Measurements from ENCODE around the gene JPH3. TPM values are rescaled to one million over a fixed set of nuclear protein-coding genes. Genes with fewer than 3 reads are reported as not detected.

The JPH3 gene
- total RNA-seq, 1 experiment from 2014 or later = 39.0 TPM

GRCh38 chr16:87685766-87686165 lies 83.5 kb downstream of the JPH3 start:
- Mint-ChIP-seq H3K27ac (no peak overlapping the region), H3K36me3 (no peaks in the 10 kb centered on the region; the same call in 1 of the 2 replicates), H3K4me1 (no peaks in the 10 kb centered on the region), H3K4me3 (no peak overlapping the region), H3K9me3 (no peaks in the 10 kb centered on the region), H3K27me3 (ENCODE audit: low read depth) (no peaks in the 10 kb centered on the region)
- DNase-seq (ENCODE audit: low spot score) (no peak), ATAC-seq (no peak)
- POLR2A ChIA-PET = no interaction called here
- CTCF ChIA-PET = no interaction called here
- TF ChIP-seq, protein P1, sequence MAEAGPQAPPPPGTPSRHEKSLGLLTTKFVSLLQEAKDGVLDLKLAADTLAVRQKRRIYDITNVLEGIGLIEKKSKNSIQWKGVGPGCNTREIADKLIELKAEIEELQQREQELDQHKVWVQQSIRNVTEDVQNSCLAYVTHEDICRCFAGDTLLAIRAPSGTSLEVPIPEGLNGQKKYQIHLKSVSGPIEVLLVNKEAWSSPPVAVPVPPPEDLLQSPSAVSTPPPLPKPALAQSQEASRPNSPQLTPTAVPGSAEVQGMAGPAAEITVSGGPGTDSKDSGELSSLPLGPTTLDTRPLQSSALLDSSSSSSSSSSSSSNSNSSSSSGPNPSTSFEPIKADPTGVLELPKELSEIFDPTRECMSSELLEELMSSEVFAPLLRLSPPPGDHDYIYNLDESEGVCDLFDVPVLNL (CRISPR knock-in tag; IDR thresholded peaks at IDR 0.05; ENCODE audit: borderline replicate concordance, low read depth) = no peak
- TF ChIP-seq CREM (CRISPR knock-in tag; IDR thresholded peaks at IDR 0.05) = no peak
- TF ChIP-seq ZNF121 (CRISPR knock-in tag; IDR thresholded peaks at IDR 0.05) = no peak
- TF ChIP-seq JAZF1 (CRISPR knock-in tag; IDR thresholded peaks at IDR 0.05) = no peak
- no peak for TF ChIP-seq ZNF232 (CRISPR knock-in tag; IDR thresholded peaks at IDR 0.05)
- TF ChIP-seq OVOL2 (CRISPR knock-in tag; IDR thresholded peaks at IDR 0.05; ENCODE audit: borderline replicate concordance) = no peak
- no peak for TF ChIP-seq HMGA2 (CRISPR knock-in tag; IDR thresholded peaks at IDR 0.05)
- TF ChIP-seq ZNF317 (CRISPR knock-in tag; IDR thresholded peaks at IDR 0.05; ENCODE audit: borderline replicate concordance, low read depth) = no peak
- TF ChIP-seq NR2C2 (CRISPR knock-in tag; IDR thresholded peaks at IDR 0.05) = no peak
- no peak for TF ChIP-seq SMAD4 (CRISPR knock-in tag; IDR thresholded peaks at IDR 0.05)
- no peak for TF ChIP-seq MYBL2 (CRISPR knock-in tag; IDR thresholded peaks at IDR 0.05)
- no peak for TF ChIP-seq MXD4 (CRISPR knock-in tag; IDR thresholded peaks at IDR 0.05; ENCODE audit: borderline replicate concordance)
- no peak for TF ChIP-seq SMAD3 (CRISPR knock-in tag; IDR thresholded peaks at IDR 0.05; ENCODE audit: borderline replicate concordance)
- TF ChIP-seq CREB1 (CRISPR knock-in tag; IDR thresholded peaks at IDR 0.05) = no peak
- TF ChIP-seq NFE2L1 (CRISPR knock-in tag; IDR thresholded peaks at IDR 0.05) = no peak
- no peak for TF ChIP-seq FOXP4 (CRISPR knock-in tag; IDR thresholded peaks at IDR 0.05)
- TF ChIP-seq, protein P2, sequence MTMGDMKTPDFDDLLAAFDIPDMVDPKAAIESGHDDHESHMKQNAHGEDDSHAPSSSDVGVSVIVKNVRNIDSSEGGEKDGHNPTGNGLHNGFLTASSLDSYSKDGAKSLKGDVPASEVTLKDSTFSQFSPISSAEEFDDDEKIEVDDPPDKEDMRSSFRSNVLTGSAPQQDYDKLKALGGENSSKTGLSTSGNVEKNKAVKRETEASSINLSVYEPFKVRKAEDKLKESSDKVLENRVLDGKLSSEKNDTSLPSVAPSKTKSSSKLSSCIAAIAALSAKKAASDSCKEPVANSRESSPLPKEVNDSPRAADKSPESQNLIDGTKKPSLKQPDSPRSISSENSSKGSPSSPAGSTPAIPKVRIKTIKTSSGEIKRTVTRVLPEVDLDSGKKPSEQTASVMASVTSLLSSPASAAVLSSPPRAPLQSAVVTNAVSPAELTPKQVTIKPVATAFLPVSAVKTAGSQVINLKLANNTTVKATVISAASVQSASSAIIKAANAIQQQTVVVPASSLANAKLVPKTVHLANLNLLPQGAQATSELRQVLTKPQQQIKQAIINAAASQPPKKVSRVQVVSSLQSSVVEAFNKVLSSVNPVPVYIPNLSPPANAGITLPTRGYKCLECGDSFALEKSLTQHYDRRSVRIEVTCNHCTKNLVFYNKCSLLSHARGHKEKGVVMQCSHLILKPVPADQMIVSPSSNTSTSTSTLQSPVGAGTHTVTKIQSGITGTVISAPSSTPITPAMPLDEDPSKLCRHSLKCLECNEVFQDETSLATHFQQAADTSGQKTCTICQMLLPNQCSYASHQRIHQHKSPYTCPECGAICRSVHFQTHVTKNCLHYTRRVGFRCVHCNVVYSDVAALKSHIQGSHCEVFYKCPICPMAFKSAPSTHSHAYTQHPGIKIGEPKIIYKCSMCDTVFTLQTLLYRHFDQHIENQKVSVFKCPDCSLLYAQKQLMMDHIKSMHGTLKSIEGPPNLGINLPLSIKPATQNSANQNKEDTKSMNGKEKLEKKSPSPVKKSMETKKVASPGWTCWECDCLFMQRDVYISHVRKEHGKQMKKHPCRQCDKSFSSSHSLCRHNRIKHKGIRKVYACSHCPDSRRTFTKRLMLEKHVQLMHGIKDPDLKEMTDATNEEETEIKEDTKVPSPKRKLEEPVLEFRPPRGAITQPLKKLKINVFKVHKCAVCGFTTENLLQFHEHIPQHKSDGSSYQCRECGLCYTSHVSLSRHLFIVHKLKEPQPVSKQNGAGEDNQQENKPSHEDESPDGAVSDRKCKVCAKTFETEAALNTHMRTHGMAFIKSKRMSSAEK (CRISPR knock-in tag; IDR thresholded peaks at IDR 0.05; ENCODE audit: borderline replicate concordance) = no peak
- TF ChIP-seq ZNF219 (CRISPR knock-in tag; IDR thresholded peaks at IDR 0.05; ENCODE audit: borderline replicate concordance) = no peak

- DNase-seq (ENCODE audit: low spot score) (no peak), ATAC-seq (no peak)
- H3K4me3 Mint-ChIP-seq = no peak overlapping the region
- no peak overlapping the region for H3K27ac Mint-ChIP-seq
- no peaks in the 10 kb centered on the region; the same call in 1 of the 2 replicates for H3K36me3 Mint-ChIP-seq
- TF ChIP-seq NFYB (CRISPR knock-in tag; conservative IDR thresholded peaks at IDR 0.05; ENCODE audit: low read depth) (no peak), CREM (CRISPR knock-in tag; IDR thresholded peaks at IDR 0.05) (no peak), ELF4 (CRISPR knock-in tag; IDR thresholded peaks at IDR 0.05; ENCODE audit: low read depth) (no peak), ZNF263 (CRISPR knock-in tag; IDR thresholded peaks at IDR 0.05; ENCODE audit: low read depth) (no peak), PRRX2 (CRISPR knock-in tag; IDR thresholded peaks at IDR 0.05) (no peak)
- TF ChIP-seq, protein P3, sequence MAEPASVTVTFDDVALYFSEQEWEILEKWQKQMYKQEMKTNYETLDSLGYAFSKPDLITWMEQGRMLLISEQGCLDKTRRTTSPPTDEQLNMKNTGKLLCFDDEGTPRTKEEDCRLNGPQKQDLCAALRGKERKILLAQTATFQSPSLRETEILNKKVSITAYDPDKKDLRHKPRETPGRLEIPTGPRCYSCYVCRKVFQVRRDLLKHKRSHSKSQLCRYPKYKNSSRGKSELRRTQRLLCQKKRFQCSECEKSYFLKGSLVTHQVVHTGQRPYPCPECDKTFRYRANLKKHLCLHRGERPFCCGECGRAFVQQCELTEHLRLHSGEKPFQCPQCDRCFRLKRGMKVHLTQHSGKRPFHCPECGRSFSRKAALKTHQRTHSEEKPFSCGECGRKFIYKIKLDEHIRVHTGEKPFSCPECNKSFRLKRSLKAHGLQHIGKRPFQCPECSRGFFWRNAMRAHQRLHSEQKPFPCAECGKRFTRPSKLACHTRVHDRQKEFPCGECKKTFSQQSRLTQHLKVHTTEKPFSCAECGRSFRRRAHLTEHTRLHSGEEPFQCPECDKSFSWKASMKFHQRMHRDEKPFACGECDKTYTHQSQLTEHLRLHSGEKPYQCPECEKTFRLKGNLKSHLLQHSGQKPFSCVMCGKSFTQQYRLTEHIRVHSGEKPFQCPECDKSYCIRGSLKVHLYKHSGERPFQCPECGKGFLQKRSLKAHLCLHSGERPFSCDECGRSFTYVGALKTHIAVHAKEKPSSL (CRISPR knock-in tag; conservative IDR thresholded peaks at IDR 0.05) = no peak
- no peaks in the 10 kb centered on the region for H3K9me3 Mint-ChIP-seq
- no peaks in the 10 kb centered on the region for H3K27me3 Mint-ChIP-seq (ENCODE audit: low read depth)
- no peaks in the 10 kb centered on the region for H3K4me1 Mint-ChIP-seq
- ChIA-PET CTCF (no interaction called here), POLR2A (no interaction called here)
Measured at GRCh38 chr16:87686697-87687096, 84.4 kb downstream of the JPH3 start.
